Measurements from ENCODE around the gene BHLHE23.

The BHLHE23 gene

GRCh38 chr20:62967149-62967501 is 39.6 kb downstream of the BHLHE23 start:
- ChIA-PET POLR2A (ENCODE audit: low non-redundant PET) (no interaction called here), CTCF (no interaction called here)
- H3K27ac ChIP-seq: no peak overlapping the region
- DNase-seq (ENCODE audit: low spot score): no peak
- no peak for TF ChIP-seq CTCF (conservative IDR thresholded peaks at IDR 0.05; ENCODE audit: low read depth)

GRCh38 chr20:62966212-62967148 is 40.3 kb downstream of the BHLHE23 start:
- DNase-seq (ENCODE audit: low spot score): no peak
- ChIA-PET CTCF (interaction anchor here (0.5 to 2.3 kb wide), 2 partner anchors 43 to 365 kb away, joined by 3 to 11 read pairs; no protein-coding TSS in a partner anchor), POLR2A (ENCODE audit: low non-redundant PET) (no interaction called here)
- TF ChIP-seq CTCF (conservative IDR thresholded peaks at IDR 0.05; ENCODE audit: low read depth): no peak
- no peak overlapping the region for H3K27ac ChIP-seq

GRCh38 chr20:62965363-62965771 is 41.4 kb downstream of the BHLHE23 start:
- no peak for TF ChIP-seq CTCF (conservative IDR thresholded peaks at IDR 0.05; ENCODE audit: low read depth)
- DNase-seq (ENCODE audit: low spot score): no peak
- ChIA-PET CTCF (interaction anchor here (0.8 to 2.3 kb wide), 5 partner anchors 7 to 44 kb away, joined by 3 to 11 read pairs (median 4); no protein-coding TSS in a partner anchor), POLR2A (ENCODE audit: low non-redundant PET) (no interaction called here)
- no peak overlapping the region for H3K27ac ChIP-seq

GRCh38 chr20:62964700-62965099 is 42.1 kb downstream of the BHLHE23 start:
- no peak for DNase-seq (ENCODE audit: low spot score)
- TF ChIP-seq CTCF (conservative IDR thresholded peaks at IDR 0.05; ENCODE audit: low read depth): no peak
- POLR2A ChIA-PET (ENCODE audit: low non-redundant PET): no interaction called here
- CTCF ChIA-PET: interaction anchor here (1.0 to 2.3 kb wide), 5 partner anchors 8 to 46 kb away, joined by 3 to 11 read pairs (median 4); no protein-coding TSS in a partner anchor
- no peak overlapping the region for H3K27ac ChIP-seq

GRCh38 chr20:62963614-62964397 is 43.0 kb downstream of the BHLHE23 start:
- no peak for TF ChIP-seq CTCF (conservative IDR thresholded peaks at IDR 0.05; ENCODE audit: low read depth)
- DNase-seq (ENCODE audit: low spot score): no peak
- POLR2A ChIA-PET (ENCODE audit: low non-redundant PET): no interaction called here
- H3K27ac ChIP-seq: no peak overlapping the region
- CTCF ChIA-PET: interaction anchor here (0.7 to 2.3 kb wide), 6 partner anchors 9 to 628 kb away, joined by 3 to 11 read pairs (median 4); no protein-coding TSS in a partner anchor

- DNase-seq (ENCODE audit: low spot score): no peak
- TF ChIP-seq CTCF (conservative IDR thresholded peaks at IDR 0.05; ENCODE audit: low read depth): no peak
- CTCF ChIA-PET: interaction anchor here (0.7 to 1.0 kb wide), 2 partner anchors 8 to 204 kb away, joined by 3 read pairs; no protein-coding TSS in a partner anchor
- POLR2A ChIA-PET (ENCODE audit: low non-redundant PET): no interaction called here
- H3K27ac ChIP-seq: no peak overlapping the region
Observed at GRCh38 chr20:62962891-62963613, 43.7 kb downstream of the BHLHE23 start.

Measured in RWPE1 (cell line).